ENCODE measurements around the gene ENPP1.
"Not testable (repeated sequence)": the region's sequence is repeated elsewhere in the genome, so short reads cannot be mapped to it uniquely, and the experiment has no call there.

ENPP1 gene

DNA sequence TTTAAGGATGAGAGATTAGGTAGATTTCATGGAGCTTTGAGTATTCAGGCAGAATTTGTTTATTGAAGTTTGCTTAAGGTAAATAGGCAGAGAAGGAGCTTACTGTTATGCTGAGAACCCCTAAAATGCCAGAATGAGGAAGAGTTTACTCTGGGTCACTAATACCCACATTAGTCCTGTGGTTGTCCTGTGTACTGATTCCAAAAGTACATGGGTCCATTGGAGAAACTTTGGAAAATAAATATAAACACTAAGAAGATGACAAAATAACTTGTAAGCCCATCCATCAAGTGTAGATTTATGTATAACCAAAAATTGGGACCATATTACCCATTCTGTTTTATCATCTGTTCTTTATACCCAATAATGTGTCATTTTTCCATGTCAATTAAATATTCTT lies 31.6 kb downstream of the ENPP1 start:
- no peaks in the 10 kb centered on the region for H3K9me3 Mint-ChIP-seq
- no peak overlapping the region for H3K27ac Mint-ChIP-seq
- peaks cover 8% of the 10 kb centered on the region for H3K27me3 Mint-ChIP-seq
- no peaks in the 10 kb centered on the region for H3K36me3 Mint-ChIP-seq
- H3K4me1 Mint-ChIP-seq: no peaks in the 10 kb centered on the region
- H3K4me3 Mint-ChIP-seq: no peak overlapping the region

DNA sequence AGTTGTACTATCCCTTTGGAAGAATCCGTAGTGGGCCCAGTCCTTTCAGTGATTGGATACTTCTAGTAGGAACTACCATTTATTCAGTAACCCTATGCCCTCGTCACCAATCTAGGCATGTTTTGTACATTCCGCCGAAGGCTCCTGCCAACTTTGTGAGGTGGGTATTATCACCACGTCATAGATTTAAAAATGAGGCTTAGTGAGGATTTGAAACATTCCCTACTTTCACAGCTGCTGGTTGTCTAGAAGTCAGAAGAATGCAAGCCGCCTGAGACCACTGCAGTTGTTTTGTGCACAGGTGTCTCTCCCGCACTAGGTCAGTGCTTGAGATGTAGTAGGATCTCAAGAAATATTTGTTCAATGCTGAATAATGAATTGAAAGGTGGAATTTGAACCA lies 32.6 kb downstream of the ENPP1 start:
- Mint-ChIP-seq H3K27me3 (peaks cover 9% of the 10 kb centered on the region), H3K27ac (no peak overlapping the region), H3K4me3 (no peak overlapping the region), H3K4me1 (no peaks in the 10 kb centered on the region), H3K9me3 (no peaks in the 10 kb centered on the region), H3K36me3 (no peaks in the 10 kb centered on the region)

DNA sequence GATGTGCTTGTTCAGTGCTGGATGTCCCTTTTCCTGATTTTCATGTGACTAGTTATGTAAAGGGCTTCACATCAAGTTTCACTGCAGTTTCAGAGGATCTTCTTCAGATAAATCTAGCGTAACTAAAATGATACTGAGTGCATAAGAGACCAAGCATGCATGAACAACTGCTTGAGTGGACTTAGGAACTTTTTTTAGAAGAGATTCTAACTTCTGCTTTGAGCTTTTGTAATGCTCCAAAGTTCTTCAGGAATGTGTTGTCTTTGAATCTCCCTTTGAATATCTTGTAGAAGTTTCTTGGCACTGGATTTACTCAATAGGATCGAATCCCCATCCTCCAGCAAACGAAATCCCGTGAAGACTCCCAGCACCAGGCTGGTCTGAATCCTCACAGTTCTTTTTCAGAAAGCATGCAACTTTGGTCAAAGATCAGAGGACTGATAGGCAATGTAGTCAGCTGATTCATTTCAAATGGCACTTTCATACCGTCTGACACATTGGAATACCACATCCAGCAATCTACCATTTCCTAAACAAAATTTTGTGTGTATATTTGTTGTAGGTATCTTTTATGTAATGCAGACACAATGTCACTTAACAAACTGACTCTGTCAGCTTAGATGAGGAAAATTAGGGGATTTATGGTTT lies 33.2 kb downstream of the ENPP1 start:
- H3K27ac Mint-ChIP-seq: no peak overlapping the region
- peaks cover 9% of the 10 kb centered on the region for H3K27me3 Mint-ChIP-seq
- no peaks in the 10 kb centered on the region for H3K36me3 Mint-ChIP-seq
- H3K4me3 Mint-ChIP-seq: no peak overlapping the region
- H3K4me1 Mint-ChIP-seq: no peaks in the 10 kb centered on the region
- no peaks in the 10 kb centered on the region for H3K9me3 Mint-ChIP-seq

DNA sequence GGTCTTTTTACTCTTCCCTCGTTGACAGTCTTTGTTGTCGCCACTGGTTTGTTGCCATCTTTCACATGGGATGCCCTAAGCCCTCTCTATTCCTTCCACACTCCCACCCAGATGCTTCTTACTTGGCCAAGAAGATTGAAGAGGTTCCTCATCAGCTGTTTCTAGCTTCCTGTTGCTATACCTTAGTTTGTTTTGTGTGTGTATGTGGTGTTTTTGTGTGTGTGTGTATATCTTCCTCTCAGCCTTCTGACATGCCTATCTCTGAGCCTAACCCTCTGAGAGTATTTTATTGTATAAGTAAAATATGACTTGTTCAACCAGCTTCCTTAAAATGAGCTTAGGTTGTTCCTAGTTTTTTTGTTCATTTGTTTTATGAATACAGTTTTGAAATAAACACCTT lies 35.9 kb downstream of the ENPP1 start:
- Mint-ChIP-seq H3K27me3 (peaks cover 11% of the 10 kb centered on the region), H3K4me3 (no peak overlapping the region), H3K27ac (no peak overlapping the region), H3K36me3 (no peaks in the 10 kb centered on the region), H3K9me3 (no peaks in the 10 kb centered on the region), H3K4me1 (no peaks in the 10 kb centered on the region)

DNA sequence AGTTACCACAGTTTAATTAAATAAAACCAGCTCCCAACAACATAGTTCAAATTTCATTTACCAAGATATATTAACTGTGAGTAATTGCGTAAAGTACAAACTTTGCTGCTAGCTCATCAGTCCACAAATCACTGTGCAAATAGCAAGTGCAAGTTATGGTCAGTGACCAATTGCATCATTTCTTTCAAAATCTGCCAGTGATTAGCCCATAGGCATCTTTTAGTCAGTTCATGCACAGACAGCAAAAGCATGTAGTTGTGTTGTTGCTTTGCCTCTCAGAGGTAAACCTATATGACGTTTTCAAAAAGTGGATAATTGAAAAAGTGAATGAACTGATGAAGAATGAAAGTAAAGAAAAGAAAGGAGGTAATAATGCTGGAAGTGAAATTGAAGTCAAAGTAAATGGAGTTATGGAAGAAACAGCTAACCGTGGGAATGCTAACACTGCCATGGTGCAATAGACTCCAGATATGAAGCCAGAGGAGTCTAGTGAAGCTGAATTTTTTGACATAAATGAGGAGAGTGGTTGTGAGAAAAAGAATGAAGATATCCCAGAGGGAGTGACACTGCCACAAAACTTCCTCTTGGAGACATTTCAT lies 36.5 kb downstream of the ENPP1 start:
- Mint-ChIP-seq H3K36me3 (no peaks in the 10 kb centered on the region), H3K4me3 (no peak overlapping the region), H3K27me3 (peaks cover 14% of the 10 kb centered on the region), H3K27ac (no peak overlapping the region), H3K9me3 (no peaks in the 10 kb centered on the region), H3K4me1 (no peaks in the 10 kb centered on the region)

DNA sequence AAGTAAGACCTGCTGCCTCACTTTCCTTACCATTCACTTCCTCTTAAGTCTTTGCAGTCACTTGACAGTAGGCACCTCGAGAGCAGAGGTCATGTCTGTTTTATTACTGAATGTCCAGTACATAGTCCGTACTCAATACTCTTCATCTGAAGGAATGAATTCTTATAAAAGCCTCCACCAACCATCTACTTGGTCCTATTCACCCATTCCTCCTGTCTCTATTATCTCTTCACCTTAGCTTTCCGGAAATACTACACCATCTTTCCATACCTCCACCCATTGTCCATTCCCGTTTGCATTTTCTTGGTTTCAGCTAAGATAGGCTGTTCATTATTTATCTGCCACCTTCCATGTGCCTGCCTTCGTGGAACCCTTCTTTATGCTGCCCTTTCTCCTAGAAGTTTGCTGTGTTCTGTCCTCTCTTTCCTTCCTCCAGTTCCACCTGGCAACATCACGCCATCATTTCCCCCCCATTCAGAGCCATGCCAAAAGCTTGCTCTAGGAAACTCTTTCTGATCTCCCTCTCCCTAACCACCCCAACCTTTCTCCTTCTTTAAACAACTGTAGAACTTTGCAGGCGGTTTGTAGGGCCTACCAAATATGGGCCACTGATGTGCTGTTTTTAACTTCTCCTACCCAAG lies 38.3 kb downstream of the ENPP1 start:
- Mint-ChIP-seq H3K27me3 (peaks cover 14% of the 10 kb centered on the region), H3K4me1 (no peaks in the 10 kb centered on the region), H3K4me3 (no peak overlapping the region), H3K9me3 (no peaks in the 10 kb centered on the region), H3K36me3 (no peaks in the 10 kb centered on the region), H3K27ac (no peak overlapping the region)

DNA sequence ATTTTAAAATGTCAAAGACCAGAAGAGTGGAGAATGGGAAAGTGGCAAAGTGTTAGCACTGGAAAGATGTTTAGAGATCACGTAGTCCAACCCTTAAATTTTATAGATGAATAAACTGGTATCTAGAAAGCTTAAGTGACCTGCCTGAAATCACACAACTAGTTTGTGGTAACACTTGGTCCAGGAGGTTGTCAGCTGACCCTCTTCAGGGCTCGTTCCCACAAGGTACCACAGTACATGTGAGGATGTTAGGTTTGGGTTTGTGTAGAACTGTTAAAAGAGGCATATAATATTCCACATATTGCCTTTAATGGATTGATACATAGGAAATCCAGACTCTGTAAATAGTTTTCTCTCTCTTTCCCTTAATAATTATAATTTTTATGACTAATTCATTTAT lies 39.1 kb downstream of the ENPP1 start:
- H3K4me1 Mint-ChIP-seq: no peaks in the 10 kb centered on the region
- peaks cover 14% of the 10 kb centered on the region for H3K27me3 Mint-ChIP-seq
- no peak overlapping the region for H3K27ac Mint-ChIP-seq
- no peak overlapping the region for H3K4me3 Mint-ChIP-seq
- no peaks in the 10 kb centered on the region for H3K36me3 Mint-ChIP-seq
- H3K9me3 Mint-ChIP-seq: no peaks in the 10 kb centered on the region

DNA sequence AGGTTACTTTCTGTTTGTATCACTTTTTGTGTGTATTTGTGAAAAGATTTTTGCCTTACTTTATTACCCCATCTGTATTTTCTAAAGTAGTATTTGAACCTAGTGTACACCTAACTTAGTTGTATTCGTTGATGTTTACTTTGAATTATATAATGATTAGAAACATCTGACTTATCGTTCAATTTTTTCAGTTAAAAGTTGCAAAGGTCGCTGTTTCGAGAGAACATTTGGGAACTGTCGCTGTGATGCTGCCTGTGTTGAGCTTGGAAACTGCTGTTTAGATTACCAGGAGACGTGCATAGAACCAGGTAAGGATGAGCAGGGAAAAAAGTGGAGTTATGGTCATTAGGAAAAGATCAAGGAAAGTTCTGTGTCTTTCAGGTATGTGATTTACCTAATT lies 42.0 kb downstream of the ENPP1 start:
- Mint-ChIP-seq H3K4me3 (no peak overlapping the region), H3K9me3 (no peaks in the 10 kb centered on the region), H3K27ac (no peak overlapping the region), H3K36me3 (no peaks in the 10 kb centered on the region), H3K4me1 (no peaks in the 10 kb centered on the region), H3K27me3 (peaks cover 7% of the 10 kb centered on the region)

DNA sequence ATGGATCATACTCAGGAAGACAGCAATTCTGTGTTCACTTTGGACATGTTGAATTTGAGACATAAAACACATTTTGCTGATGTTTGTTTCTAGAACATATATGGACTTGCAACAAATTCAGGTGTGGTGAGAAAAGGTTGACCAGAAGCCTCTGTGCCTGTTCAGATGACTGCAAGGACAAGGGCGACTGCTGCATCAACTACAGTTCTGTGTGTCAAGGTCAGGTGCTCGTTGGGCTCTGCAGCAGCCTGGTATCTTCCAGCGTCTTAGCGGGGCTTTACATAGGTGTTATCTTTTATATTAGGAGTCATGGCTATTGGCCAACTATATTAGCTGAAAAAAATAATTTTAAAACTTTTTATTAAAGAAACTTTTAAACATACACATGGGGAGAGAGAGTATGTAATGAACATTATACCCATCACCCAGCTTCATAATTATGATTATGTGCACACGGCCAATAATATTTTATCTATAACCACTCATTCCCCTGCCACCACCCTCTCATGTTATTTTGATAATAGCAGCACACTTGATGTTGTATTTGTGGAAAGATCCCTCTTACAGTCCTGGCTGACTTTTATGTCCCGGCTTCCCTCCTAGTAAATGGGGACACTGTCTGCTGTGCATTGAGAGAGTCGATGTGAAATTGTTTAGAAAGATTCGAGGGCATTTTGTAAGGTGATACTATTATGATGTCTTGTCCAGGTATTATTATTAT lies 43.4 kb downstream of the ENPP1 start:
- Mint-ChIP-seq H3K4me3 (no peak overlapping the region), H3K36me3 (no peaks in the 10 kb centered on the region), H3K4me1 (no peaks in the 10 kb centered on the region), H3K9me3 (no peaks in the 10 kb centered on the region), H3K27me3 (peaks cover 7% of the 10 kb centered on the region), H3K27ac (no peak overlapping the region)

DNA sequence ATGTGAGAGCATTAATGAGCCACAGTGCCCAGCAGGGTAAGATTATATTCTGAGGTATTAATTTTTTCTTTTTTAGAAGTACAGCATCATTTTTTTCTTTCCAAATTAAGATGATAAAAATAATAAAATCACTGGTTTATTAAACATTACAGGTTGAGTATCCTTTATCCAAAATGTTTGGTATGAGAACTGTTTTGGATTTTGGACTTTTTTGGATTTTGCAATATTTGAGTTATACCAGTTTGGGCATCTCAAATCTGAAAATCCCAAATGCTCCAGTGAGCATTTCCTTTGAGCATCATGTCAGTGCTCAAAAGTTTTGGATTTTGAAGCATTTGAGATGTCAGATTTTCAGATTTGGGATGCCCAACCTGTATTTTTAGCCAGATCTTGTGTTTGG lies 44.4 kb downstream of the ENPP1 start:
- Mint-ChIP-seq H3K4me1 (no peaks in the 10 kb centered on the region), H3K36me3 (no peaks in the 10 kb centered on the region)

DNA sequence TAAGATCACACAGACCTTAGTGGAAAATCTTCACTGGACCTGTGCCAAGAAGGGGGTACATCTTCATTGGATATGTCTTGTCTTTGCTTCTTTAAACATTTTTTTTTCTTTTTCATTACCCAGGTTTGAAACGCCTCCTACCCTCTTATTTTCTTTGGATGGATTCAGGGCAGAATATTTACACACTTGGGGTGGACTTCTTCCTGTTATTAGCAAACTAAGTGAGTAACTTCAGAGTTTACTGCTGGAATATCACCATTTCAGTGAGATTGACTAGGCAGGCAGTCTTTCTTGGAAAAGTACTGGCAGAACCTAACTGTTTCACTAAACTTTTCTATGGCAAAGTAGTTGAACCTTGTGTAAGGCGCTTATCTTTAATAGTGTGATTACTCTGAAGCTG lies 47.0 kb downstream of the ENPP1 start:
- Mint-ChIP-seq H3K9me3 (no peaks in the 10 kb centered on the region), H3K4me3 (no peak overlapping the region), H3K27me3 (peaks cover 3% of the 10 kb centered on the region), H3K27ac (no peak overlapping the region), H3K36me3 (no peaks in the 10 kb centered on the region), H3K4me1 (no peaks in the 10 kb centered on the region)

More for the DNA sequence above, 44.4 kb downstream of the ENPP1 start:
- H3K9me3 Mint-ChIP-seq: no peaks in the 10 kb centered on the region
- H3K27me3 Mint-ChIP-seq: peaks cover 5% of the 10 kb centered on the region
- no peak overlapping the region for H3K27ac Mint-ChIP-seq
- no peak overlapping the region for H3K4me3 Mint-ChIP-seq

DNA sequence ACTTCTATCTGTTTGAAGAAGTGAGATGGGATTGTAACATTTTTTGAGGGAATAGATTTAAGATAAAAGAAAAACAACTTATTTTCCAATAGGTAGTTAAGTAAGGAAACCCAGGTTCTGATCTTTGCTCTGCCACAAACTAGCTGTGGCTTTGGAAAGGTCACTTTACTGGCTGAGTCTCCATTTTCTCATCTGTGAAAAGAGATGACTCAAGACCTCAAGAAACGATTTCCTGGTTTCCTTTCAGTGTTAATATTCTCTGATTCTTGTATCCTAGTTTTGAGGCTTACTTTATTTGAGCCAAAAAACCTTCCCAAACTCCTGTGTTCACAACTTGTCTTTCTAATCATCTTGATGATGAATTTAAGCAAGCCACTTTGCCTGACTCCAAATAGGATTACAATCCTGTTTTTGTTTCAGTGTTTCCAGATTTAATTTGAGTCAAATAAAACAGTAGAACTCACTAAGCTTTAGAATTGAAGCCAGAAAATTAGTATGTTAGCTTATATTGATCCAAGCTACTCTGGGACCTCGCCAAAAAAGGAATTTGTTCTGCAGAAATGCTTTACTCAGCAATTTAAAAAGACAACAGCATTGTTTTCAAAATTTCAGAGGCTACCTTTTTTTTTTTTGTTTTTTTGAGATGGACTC lies 51.1 kb downstream of the ENPP1 start:
- H3K4me3 Mint-ChIP-seq: no peak overlapping the region
- H3K4me1 Mint-ChIP-seq: no peaks in the 10 kb centered on the region
- H3K27ac Mint-ChIP-seq: no peak overlapping the region
- H3K36me3 Mint-ChIP-seq: no peaks in the 10 kb centered on the region
- H3K27me3 Mint-ChIP-seq: peaks cover 6% of the 10 kb centered on the region
- H3K9me3 Mint-ChIP-seq: no peaks in the 10 kb centered on the region

DNA sequence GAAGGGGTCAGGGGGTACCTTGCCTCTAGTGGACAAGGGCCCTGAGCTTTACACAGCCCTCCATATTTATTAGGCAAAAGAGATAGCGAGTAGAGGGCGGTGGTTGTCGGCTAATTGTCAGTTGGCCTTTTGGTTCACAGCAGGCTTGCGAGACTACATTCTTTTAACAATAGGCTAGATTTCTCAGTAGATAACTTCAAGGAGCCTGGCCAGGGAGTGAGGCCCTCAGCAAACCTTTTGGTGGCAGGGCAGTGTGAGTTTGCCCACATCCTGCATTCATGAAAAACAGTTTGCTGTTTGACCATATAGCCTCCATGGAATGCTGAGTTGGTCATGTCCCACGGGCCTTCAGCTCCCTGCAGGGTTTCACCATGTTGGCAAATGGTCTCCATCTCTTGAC lies 51.8 kb downstream of the ENPP1 start:
- H3K9me3 Mint-ChIP-seq, H3K27me3 Mint-ChIP-seq, H3K36me3 Mint-ChIP-seq, H3K4me3 Mint-ChIP-seq, H3K4me1 Mint-ChIP-seq, H3K27ac Mint-ChIP-seq: not testable (repeated sequence)

DNA sequence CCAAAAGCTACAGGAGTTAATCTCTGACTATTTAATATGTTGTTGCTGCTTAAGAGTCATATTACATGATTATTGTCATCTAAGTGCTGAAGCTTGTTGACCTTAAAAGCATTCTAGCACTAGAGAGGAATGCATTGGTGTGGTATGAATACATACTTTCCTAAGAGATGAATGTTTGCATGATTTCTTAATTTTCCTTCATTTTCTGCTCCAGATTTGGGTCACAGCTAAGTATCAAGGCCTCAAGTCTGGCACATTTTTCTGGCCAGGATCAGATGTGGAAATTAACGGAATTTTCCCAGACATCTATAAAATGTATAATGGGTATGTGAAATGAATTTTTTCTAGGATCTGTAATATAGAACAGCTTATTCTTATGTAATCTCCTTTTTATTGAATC lies 53.6 kb downstream of the ENPP1 start:
- H3K27me3 Mint-ChIP-seq: peaks cover 9% of the 10 kb centered on the region
- H3K27ac Mint-ChIP-seq: no peak overlapping the region
- H3K9me3 Mint-ChIP-seq: no peaks in the 10 kb centered on the region
- no peaks in the 10 kb centered on the region for H3K4me1 Mint-ChIP-seq
- H3K36me3 Mint-ChIP-seq: no peaks in the 10 kb centered on the region
- no peak overlapping the region for H3K4me3 Mint-ChIP-seq

DNA sequence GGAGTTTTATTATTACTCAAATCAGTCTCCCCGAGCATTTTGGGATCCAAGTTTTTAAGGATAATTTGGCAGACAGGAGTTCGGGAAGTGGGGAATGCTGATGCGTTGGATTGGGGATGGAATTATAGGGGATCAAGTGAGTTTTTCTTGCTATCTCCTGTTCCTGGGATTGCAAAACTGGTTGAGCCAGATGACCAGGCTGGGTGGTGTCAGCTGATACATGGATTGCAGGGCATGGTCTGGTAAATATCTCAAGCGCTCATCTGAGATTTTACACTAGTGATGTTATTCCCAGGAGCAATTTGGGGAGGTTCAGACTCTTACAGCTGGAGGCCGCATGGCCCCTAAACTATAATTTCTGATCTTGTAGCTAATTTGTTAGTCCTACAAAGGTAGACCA lies 54.7 kb downstream of the ENPP1 start:
- H3K27ac Mint-ChIP-seq: no peak overlapping the region
- no peaks in the 10 kb centered on the region for H3K9me3 Mint-ChIP-seq
- no peaks in the 10 kb centered on the region for H3K36me3 Mint-ChIP-seq
- H3K27me3 Mint-ChIP-seq: peaks cover 13% of the 10 kb centered on the region
- no peak overlapping the region for H3K4me3 Mint-ChIP-seq
- H3K4me1 Mint-ChIP-seq: no peaks in the 10 kb centered on the region

DNA sequence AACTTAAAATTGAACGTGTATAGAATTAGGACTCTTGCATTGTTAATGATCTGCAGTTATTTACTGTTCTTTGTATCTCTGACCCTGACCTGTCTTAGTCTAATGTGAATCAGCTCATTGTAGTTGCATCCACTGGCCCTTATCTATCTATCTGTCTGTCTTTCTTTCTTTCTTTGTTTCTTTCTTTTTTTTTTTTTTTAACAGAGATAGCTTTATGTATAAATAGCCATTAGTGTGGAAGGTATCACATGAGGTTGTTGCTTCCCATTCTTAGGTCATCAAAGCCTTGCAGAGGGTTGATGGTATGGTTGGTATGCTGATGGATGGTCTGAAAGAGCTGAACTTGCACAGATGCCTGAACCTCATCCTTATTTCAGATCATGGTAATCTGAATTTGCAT lies 59.9 kb downstream of the ENPP1 start:
- Mint-ChIP-seq H3K36me3 (no peaks in the 10 kb centered on the region), H3K27ac (no peak overlapping the region), H3K4me3 (no peak overlapping the region), H3K9me3 (no peaks in the 10 kb centered on the region), H3K27me3 (peaks cover 11% of the 10 kb centered on the region), H3K4me1 (no peaks in the 10 kb centered on the region)

All from activated naive CD4-positive, alpha-beta T cell treated with anti-CD3 and anti-CD28 coated beads, Interleukin-2, amount 50 U/mL, for 24 hours (primary cell).